Measurements from ENCODE around the gene TOPAZ1. TPM values are rescaled to one million over a fixed set of nuclear protein-coding genes. Genes with fewer than 3 reads are reported as not detected.

Gene TOPAZ1
- total RNA-seq, 4 donors from 2014 or later = not detected

DNA sequence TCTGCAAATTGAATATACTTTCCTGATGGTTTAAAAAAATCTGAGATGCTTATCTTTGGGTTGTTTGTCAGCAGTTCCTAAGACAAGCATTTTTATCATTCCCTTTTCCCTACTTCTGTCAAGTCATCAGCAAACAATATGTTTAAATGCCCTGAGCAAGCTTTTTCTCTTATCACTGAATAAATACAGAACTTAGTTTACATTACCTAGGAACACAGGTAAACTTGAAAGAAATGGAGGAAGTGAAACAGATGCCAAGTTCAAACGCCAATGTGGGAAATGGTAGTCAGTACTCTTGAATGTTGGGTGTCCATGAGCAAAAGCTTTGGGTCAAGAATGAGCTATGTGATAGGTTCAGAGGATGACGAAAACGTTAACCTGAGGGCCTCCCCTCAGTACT, 79.6 kb downstream of the TOPAZ1 start:
- no peak for ATAC-seq
- Histone ChIP-seq H3K27me3 (peaks cover 14% of the 10 kb centered on the region), H3K9me3 (no peaks in the 10 kb centered on the region), H3K36me3 (no peaks in the 10 kb centered on the region), H3K4me3 (no peak overlapping the region), H3K27ac (no peak overlapping the region), H3K4me1 (no peaks in the 10 kb centered on the region)
- WGBS, 2 donors (ENCODE audit: low coverage in 1 of 2) = 44 to 46% methylated on average over 3 of the region's 3 CpGs
- TF ChIP-seq POLR2AphosphoS5 (IDR thresholded peaks at IDR 0.05) = no peak
- no peak for TF ChIP-seq POLR2A (IDR thresholded peaks at IDR 0.05)
- TF ChIP-seq, protein P1, sequence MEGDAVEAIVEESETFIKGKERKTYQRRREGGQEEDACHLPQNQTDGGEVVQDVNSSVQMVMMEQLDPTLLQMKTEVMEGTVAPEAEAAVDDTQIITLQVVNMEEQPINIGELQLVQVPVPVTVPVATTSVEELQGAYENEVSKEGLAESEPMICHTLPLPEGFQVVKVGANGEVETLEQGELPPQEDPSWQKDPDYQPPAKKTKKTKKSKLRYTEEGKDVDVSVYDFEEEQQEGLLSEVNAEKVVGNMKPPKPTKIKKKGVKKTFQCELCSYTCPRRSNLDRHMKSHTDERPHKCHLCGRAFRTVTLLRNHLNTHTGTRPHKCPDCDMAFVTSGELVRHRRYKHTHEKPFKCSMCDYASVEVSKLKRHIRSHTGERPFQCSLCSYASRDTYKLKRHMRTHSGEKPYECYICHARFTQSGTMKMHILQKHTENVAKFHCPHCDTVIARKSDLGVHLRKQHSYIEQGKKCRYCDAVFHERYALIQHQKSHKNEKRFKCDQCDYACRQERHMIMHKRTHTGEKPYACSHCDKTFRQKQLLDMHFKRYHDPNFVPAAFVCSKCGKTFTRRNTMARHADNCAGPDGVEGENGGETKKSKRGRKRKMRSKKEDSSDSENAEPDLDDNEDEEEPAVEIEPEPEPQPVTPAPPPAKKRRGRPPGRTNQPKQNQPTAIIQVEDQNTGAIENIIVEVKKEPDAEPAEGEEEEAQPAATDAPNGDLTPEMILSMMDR (IDR thresholded peaks at IDR 0.05) = no peak
- no peak for TF ChIP-seq EP300 (IDR thresholded peaks at IDR 0.05)

DNA sequence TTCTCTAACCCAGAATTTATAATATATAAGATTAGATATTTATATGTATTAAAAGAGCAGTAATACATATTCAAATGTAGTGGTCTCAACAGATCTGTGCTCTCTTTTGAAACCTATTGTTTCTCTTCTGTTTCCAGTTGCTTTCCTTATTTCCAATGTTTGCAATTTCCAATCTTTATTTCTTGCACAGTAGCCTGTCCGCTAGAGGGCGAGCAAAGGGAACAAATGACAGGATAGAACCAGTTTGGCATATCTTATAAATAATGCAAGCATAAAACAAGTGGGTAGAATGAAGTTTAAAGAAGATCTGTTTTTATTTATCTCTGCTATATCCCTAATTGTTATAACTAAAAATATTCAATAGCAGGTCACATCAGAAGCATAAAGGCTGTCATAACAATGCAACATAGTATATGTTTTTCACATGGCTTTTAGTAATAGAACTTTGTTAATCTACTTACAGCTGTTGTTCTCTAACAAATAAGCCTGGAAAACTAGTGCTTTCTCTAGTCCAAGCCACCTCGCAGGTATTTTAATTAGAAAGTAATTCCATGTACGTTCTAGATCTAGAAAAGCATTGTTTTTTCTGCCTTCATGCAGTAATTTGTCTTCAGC, 81.8 kb downstream of the TOPAZ1 start:
- Histone ChIP-seq H3K4me1 (no peaks in the 10 kb centered on the region), H3K4me3 (no peak overlapping the region), H3K36me3 (no peaks in the 10 kb centered on the region), H3K27ac (no peak overlapping the region), H3K27me3 (peaks cover 7% of the 10 kb centered on the region), H3K9me3 (no peaks in the 10 kb centered on the region)
- ATAC-seq = no peak
- TF ChIP-seq, protein P1 (IDR thresholded peaks at IDR 0.05) = peak; percentile 75 to 82 (median 78)
- TF ChIP-seq EP300 (IDR thresholded peaks at IDR 0.05) = no peak
- 3% methylated on average over 4 of the region's 4 CpGs for WGBS, 2 donors (ENCODE audit: low coverage in 1 of 2)

DNA sequence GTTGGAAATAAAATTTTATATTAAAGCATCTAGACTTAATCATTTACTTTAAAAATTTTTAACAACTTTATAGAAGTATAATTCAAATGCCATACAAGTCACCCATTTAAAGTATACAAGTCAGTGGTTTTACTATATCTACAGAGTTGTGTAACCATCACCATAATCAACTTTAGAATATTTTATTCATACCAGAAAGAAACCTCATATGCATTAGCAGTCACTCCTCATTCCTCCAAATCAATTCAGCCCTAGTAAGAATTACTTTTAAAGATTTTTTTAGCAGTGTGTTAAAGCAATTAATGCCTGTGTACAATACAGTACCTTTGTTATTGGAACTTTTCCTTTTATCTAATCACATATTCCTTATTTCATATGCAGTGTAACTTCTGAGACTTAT, 82.9 kb downstream of the TOPAZ1 start:
- Histone ChIP-seq H3K4me1 (no peaks in the 10 kb centered on the region), H3K27ac (no peak overlapping the region)
- no peak for ATAC-seq

DNA sequence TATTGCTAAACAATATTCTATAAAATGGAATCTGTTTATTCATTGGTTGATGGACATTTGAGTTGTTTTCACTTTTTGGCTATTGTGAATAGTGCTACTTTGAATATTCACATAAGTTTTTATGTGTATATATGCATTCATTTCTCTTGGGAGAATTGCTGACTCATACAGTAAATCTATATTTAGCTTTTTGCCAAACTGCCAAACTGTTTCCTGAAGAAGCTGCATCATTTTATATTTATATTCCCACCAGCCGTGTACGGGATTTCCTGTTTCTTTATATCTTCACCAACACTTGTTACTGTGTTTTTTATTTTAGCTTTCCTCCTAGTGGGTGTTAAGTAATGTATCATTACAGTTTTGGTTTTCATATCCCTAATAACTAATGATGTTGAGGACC, 84.3 kb downstream of the TOPAZ1 start:
- no peak for TF ChIP-seq POLR2AphosphoS5 (IDR thresholded peaks at IDR 0.05)
- no peak for TF ChIP-seq POLR2A (IDR thresholded peaks at IDR 0.05)
- no peak for TF ChIP-seq EP300 (IDR thresholded peaks at IDR 0.05)
- TF ChIP-seq, protein P1 (IDR thresholded peaks at IDR 0.05) = no peak
- no peak for ATAC-seq
- H3K9me3 ChIP-seq = no peaks in the 10 kb centered on the region
- peaks cover 4% of the 10 kb centered on the region for H3K27me3 ChIP-seq
- H3K36me3 ChIP-seq = no peaks in the 10 kb centered on the region
- no peak overlapping the region for H3K27ac ChIP-seq
- no peak overlapping the region for H3K4me3 ChIP-seq
- H3K4me1 ChIP-seq = no peaks in the 10 kb centered on the region
- 22% methylated on average over 2 of the region's 2 CpGs for WGBS, 2 donors (ENCODE audit: low coverage in 1 of 2)

More for the DNA sequence above, 82.9 kb downstream of the TOPAZ1 start:
- Histone ChIP-seq H3K9me3 (no peaks in the 10 kb centered on the region), H3K36me3 (no peaks in the 10 kb centered on the region), H3K27me3 (no peaks in the 10 kb centered on the region), H3K4me3 (no peak overlapping the region)
- no peak for TF ChIP-seq POLR2A (IDR thresholded peaks at IDR 0.05)
- TF ChIP-seq POLR2AphosphoS5 (IDR thresholded peaks at IDR 0.05) = no peak
- no peak for TF ChIP-seq EP300 (IDR thresholded peaks at IDR 0.05)
- TF ChIP-seq, protein P1 (IDR thresholded peaks at IDR 0.05) = no peak

DNA sequence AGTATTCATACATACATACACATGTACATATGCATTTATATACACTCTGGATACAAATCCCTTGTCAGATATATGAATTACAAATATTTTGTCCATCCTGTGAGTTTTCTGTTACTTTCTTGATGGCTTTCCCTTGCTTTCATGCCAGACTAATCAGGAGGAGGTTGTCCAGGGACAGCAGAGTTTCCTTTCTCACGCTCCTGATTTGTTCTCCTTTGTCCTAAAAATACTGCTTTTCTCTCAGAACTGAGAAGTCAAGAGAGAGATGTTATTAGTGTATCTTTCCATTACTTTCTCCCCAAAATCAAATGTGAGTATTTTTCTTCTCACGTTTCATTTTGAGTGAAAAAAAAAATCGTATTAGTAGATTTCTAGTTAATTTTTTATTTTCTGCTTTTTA, 84.8 kb downstream of the TOPAZ1 start:
- TF ChIP-seq, protein P1 (IDR thresholded peaks at IDR 0.05) = no peak
- no peak for TF ChIP-seq EP300 (IDR thresholded peaks at IDR 0.05)
- Histone ChIP-seq H3K36me3 (no peaks in the 10 kb centered on the region), H3K27ac (no peak overlapping the region), H3K27me3 (peaks cover 4% of the 10 kb centered on the region), H3K4me1 (no peaks in the 10 kb centered on the region), H3K4me3 (no peak overlapping the region), H3K9me3 (no peaks in the 10 kb centered on the region)
- WGBS, 2 donors (ENCODE audit: low coverage in 1 of 2) = 52 to 70% methylated on average over 3 of the region's 3 CpGs
- no peak for ATAC-seq
